ENCODE results near the gene SP100.

SP100 gene

DNA sequence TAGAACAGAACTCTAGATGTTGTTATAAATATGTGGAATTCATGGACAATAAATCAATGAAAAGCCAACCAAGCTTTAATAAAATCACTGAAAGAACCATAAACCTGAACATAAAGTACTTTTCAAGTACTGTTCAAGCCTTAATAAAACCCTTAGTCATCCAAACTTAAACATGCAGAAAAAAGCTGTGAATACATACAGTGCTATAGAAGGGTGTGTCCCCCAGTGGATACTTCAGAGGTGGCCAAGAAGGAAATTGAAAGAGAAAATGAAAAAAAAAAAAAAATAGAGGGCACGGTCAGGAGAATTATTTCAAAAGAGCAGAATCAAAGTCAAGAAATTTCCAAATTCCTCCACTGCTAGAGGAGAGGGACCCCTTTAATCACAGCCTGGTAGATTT is 141.1 kb downstream of the SP100 start:
- DNase-seq: no peak

DNA sequence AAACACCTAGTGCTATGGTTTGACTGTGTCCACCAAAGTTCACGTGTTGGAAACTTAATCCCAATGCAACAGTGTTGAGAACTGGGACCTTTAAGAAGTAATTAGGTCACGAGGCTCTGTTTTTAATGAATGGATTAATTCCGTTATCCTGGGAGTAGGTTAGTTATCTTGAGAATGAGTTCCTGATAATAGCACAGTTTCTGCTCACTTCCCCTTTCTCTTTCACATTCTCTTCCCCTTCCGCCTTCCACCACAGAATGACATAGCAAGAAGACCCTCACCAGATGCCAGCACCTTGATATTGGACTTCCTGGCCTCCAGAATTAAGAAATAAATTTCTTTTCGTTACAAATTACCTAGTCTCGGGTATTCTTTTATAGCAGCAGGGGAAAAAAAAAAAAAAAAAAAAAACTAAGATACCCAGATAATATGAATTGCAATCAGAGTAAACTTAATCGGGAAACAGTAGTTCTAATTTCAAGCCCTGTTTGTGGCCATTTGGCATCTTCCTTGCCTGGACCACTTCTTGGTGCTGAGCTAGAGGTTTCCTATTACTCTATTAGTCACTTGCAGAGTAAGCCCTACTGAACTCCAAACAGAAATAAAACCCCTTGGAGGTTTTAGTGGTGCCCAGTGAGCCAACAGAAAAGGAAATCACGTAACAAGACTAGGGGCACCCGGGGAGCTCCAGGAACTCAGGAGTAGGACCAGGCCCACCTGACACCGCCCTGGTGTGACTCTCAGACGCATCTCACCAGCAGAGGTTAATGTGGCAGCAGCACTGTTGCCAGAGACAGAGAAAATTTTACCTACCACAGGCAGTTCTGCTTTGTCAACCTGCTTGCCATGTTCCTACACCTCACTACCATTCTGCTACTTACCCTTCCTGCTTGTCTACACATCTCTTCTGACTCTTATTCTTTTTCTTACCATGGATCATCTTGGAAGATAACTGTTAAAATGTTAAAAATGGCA is 149.1 kb downstream of the SP100 start:
- no peak for DNase-seq

DNA sequence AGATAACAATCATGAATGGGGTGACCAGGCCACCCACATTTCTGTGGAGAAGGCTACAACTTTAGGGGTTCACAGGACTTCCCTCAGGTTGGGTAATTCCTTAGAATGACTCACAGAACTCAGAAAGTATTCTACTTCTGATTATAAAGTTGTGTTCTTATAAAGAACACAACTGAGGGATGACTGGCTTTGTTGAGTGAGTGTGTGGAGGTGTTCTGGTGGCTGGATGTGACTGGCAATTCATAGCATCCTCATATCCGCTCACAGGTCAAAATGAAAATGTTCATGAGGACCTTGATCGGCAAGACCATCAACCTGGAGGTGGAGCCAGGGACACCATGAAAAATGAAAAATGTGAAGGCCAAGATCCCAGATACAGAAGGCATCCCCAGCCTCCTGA is 153.3 kb downstream of the SP100 start:
- DNase-seq: no peak

DNA sequence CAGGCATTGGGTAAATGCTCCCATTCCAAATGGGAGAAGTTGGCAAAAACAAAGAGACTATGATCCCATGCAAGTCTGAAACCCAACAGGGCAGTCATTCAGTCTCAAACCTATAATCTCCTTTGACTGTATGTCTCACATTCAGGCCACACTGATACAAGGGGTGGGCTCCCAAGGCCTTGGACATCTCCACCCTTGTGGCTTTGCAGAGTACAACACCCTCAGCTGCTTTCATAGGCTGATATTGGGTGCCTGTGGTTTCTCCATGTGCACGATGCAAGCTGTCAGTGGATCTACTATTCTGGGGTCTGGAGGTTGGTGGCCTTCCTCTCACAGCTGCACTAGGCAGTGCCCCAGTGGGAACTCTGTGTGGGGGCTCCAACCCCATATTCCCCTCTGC is 155.0 kb downstream of the SP100 start:
- no peak for DNase-seq

DNA sequence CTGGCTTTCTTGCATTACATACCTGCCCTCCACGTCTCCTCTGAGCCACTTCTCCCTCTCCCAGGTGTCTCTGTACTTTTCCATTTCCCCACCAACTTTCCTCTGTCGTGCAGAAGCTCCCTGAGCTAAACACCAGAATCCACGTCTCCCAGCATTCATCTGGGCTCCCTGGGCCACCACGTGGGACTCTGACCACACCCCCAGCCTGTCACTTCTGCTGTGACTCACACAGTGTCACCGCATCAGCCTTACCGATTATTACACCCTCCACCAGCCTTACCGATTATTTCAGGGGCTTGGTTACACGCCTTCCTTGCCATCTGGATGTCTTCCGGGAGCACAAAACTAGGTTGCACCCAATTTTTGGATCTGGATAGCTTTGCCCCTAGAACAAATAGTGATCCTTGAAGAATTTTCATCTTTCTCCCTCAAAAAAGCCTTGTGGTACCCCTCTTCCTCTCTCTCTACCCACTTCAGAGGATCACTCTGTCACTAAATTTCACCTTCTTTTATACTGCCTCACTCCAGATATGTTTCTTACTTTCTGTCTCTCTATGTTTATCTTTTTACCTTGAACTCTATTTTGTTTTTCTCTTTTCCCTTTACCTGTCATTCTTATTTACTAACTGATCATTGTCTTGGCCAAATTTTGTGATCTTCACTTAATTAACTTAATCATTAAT is 159.8 kb downstream of the SP100 start:
- peak; percentile 26 to 29 for DNase-seq

DNA sequence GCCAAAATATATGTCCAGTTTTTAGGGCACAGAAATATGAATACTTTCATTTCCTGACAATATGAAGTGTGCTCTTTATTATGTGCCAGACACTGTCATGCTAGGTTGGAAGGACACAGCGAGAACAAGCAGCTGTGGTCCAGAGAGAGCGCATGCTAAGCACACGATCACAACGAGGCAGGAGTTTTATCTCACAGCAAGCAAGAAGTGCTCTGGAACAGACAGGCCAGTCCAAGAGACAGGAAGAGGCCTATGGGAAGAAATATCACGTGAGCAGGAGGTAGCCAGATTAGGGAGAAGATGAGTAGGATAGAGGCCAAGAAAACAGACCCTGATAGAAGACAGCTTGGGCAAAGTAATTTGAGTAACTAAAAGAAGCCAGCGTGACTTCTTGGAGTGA is 161.1 kb downstream of the SP100 start:
- DNase-seq: no peak

DNA sequence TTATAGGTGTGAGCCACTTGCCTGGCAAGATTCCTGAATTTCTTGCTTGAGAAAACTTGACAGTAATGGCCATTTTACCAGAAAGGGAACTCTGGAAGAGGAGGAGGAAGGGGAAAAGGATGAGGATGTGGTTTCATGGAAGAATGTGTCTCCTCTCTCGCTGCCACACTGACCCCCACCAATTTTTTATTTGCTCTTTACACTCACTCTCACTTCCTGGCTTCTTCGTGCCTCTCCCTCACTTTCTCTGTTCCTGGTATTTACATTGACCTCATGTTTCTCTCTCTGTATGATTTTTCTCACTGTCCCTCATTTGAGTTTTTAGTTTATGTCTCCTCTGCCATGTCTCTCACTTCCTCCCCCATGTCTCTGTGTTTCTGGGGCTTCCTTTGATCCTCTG is 162.1 kb downstream of the SP100 start:
- DNase-seq: no peak

DNA sequence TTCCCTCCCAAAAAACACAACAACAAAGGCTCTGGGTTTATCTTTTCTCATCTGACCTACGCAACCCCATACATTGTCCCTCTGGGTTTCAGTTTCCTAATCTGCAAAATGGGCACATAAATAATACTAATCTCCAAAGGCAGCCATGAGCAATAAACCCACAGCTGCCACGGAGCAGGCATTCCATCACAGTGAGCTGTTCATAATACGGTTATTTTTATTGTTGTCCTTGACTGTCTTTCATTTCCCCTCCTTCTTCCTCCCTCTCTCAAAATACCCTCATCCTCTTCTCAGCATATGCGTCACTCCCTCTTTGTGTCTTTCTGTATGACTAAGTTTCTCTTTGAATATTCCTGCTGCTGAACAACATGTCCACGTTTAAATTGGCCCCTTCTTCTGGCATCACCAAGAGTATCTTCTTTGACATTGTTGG is 166.9 kb downstream of the SP100 start:
- DNase-seq: no peak

DNA sequence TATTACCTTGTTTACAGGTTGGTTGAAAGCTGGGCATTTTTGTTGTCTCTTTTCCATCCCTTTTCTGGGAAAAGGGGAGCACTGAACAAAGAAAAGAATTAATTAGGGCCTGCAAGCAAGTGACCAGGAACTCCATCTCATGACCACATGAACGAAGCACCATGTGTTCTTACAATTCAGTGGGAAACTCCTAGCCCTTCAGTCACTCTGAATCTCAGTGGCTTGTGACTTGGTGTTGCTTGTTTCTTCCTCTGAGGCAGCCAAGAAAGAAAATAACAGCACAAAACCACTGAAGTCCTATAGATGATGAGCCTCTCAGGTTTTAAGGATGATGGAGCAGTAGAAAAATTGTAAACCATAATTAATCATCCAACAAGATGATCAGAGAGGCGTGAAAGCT is 167.6 kb downstream of the SP100 start:
- DNase-seq: no peak

DNA sequence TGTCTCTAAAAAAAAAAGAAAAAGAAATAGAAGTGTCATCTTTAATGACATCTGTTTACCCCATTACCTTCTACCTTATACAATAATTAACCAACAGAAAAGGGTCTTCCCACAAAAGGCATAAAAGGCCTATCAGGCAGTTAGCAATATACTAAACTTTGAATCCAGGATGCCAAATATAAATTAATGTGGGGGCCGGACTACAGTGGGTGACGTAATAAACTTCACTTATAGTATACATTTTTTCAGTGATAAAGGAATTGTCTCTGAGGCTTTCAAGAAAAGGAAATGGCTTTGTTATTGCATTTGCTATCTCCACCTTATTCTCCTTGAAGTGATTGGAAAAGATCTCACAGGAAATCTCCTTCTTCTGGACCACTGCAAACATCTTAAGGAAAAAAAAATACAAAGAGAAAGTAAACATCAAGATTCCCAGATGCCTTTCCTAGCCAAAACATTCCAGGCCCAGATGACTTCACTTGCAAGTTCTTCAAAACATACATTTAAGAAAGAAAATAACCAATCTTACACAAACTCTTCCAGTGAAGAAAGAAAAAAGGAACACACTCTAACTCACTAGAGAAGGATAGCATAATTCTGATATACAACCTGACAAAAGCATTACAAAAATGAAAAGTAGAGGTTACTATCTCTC is 170.5 kb downstream of the SP100 start:
- DNase-seq: no peak

DNA sequence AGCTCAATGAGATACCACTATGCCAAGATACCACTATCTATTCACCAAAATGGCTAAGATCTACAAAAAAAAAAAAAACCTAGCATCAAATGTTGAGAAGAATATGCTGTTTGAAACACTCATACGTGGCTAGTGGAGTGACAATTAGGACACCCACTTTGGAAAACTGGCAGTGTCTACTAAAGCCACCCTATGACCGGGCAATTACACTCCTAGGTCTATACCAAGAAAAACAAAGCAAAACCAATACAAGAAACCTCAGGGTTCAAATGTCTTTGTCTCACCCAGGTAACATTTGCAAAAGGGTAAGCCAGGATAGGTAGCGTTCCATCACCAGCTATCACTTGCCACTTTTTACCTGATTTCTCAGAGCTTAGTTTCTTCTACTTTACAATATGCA is 173.0 kb downstream of the SP100 start:
- DNase-seq: no peak

DNA sequence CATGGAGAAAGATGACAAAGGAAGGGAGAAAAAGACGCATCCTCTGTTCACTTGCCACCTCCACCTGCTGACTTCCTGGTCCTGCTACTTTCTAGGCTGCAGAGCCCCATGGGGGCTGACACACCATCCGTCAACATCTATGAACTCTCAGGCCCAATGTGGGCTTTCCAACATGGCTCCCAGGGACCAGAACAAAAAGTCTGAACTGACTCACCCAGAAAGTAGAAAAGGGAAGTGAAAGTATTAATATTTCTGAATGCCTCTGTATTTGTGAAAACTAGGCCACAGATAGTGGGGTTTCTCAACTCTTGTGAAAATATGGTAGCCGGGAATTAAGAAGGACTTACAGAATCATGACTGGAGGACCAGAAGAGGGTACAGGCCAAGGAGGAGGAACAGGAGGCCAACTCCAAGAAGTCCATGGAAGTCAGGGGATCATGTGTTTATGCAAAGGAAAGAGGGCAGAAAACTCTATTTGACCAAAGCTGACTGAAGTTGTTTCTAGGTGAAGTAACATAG is 173.6 kb downstream of the SP100 start:
- peak; percentile 27 to 35 for DNase-seq

DNA sequence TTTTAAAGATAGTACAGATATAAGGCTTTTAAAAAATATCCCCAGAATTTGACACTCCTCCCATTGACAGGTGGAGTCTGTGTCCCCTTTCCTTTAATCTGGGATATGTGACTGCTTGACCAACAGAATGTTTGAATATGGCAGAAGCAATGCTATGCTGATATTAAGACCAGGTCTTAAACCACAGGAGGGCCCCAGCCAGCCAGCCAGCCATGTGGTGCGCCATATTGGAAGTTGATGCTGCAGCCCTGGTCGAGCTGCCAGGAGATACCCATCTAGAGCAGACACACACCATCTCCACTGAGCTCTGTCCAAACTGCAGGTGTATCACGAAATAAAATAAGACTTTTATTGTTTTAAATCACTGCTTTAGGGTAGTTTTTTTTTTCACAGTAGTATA is 174.3 kb downstream of the SP100 start:
- DNase-seq: no peak

DNA sequence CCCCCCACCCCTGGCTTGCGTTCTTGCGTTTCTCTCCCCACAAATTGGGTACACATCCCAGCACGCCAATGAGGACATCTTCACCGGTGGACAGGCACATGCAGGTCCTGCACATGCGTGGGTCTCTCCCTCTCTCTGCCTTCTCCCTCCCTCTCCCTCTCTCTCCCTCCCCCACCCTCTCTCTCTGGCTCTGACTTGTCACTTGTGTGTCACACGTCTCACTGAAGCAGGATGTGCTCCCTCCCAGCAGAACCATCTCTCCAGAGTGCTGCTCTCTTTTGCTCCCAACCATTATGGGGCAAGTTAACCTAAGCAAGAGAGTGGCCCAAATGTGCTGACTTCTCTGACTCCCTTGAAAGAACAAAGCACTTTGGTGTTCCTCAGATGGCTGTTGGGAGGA is 175.8 kb downstream of the SP100 start:
- no peak for DNase-seq

DNA sequence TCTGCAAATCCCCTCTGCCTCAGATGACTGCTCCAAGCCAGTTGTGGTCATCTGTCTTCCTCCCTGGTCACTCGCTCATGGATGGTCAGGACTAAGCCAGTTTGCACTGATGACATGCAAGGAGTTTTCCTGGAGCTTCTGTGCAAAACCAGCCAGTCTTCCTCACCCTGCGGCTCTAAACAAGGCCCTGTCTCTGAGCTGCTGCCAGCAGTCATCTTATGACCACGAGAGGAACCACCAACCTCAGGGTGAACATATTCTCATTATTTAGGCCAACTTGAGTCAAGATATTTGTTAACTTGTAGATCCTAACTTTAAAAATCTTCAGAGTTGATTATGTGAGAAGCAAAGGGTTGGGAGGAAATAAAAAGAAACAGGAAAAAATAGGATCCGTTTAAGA is 176.8 kb downstream of the SP100 start:
- no peak for DNase-seq

All from stimulated activated CD4-positive, alpha-beta T cell treated with anti-CD3 and anti-CD28 coated beads, Interleukin-2, amount 100 ng/mL, for 24 hours (primary cell).